GM18909 (cell line): ENCODE data around the gene NODAL.

ENCODE experiments used
- ATAC-seq: cut with Tn5 transposase; IDR thresholded peaks from one replicate; pipeline ENCODE4 v1.9.1; 2021; ENCODE audit warnings: mild to moderate bottlenecking; ENCODE audit not compliant: unreplicated experiment, poor library complexity

The NODAL gene

DNA sequence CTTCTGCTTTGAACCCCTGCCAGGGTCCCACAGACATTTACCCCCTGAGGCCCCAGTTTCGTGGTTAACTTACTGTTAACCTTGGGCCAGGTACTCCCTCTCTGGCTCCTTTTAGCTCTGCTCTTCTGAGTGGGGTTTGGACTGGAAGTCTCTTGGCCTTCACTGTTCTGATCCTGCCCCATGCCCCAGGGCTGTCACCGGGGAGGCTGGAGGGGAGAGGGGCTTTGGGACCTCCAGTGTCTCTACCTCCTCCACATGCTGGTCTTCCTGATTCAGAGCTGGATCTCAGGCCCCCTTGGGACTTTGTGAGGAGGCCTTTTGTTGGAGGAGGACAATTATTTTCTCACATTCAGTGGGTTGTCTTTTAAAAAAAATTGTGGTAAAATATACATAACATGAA, 24.4 kb upstream of the NODAL start:
- no peak for ATAC-seq

DNA sequence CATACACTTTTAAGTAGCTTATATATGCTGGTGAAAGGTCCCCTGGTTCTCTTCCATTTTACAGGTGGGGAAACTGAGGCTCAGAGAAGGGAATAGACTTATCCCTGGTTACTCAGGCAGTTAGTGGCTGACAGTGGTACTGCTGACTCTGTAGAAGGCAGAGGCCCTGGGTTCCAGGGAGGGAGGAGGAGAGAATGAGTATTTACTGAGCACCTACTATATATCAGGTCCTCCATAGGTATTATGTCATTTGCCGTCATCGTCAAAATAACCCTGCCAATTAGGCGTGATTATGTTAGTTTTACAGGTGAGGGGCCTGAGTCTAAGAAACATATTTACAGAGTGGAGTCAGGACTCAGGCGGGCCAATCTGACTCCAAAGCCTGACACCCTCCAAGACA, 23.8 kb upstream of the NODAL start:
- ATAC-seq: no peak

DNA sequence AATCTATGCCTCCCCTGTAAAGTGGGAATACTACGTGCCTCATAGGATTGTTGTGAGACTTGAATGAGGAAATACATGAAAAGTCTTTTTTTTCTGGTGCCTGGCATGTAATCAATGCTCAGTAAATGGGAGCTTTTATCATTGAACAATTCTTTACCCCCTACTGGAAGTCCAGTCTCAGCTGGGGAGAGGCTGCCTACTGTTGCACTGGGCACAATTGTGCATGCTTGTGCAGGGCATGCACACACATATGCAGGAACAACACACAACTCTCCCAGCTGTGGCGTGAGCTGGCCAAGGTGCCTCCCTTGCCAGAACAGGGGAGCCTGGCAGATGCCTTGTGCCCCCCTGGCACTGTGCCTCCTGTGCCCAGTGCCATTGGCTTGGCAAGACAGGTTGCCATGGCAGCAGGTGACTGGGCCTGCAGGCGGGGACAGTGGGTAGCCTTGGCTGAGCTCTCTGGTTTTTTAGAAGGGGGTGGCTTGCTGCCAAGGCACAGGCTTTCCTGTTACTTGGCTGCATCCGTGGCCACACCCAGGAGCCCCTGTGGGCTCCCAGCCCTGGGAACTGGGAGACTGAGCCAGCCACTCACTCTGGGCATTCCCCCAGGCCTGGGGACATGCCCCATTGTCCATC, 21.0 kb upstream of the NODAL start:
- no peak for ATAC-seq

DNA sequence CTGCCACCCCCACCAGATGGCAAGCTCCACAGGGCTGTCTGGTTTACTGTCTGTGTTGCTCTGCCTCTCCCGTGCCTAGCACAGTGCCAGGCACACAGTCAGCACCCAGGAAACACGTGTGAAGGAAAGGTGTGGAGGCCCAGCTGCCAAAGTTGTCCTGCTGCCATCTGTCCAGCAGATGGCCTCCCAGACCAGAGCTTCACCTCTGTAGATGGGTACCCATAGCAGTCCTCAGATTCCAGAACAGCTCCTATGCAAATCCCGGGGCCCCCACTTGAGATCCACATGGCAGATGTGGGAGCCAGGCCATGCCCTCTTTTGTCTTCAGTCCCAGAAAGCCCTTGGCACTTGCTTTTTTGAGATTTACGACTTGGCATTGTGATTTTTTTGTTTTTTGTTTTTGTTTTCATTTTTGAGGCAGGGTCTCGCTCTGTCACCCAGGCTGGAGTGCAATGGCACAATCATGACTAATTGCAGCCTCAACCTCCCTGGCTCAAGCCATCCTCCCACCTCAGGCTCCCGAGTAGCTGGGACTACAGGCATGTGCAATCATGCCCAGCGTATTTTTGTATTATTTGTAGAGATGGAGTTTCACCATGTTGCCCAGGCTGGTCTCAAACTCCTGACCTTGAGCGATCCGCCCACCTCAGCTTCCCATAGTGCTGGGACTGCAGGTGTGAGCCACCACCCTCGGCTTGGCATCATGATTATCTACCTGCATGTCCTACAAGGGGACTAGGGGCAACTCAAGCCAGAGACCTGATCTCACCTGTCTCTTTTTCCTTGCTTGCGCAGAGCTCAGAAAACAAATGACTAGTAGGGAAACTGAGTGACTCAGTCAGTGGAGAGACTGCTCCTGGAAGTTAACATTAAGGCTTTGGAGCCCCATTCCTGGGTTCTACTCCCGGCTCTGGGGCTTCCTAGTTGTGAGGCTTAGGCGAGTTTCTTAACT, 20.2 kb upstream of the NODAL start:
- no peak for ATAC-seq

DNA sequence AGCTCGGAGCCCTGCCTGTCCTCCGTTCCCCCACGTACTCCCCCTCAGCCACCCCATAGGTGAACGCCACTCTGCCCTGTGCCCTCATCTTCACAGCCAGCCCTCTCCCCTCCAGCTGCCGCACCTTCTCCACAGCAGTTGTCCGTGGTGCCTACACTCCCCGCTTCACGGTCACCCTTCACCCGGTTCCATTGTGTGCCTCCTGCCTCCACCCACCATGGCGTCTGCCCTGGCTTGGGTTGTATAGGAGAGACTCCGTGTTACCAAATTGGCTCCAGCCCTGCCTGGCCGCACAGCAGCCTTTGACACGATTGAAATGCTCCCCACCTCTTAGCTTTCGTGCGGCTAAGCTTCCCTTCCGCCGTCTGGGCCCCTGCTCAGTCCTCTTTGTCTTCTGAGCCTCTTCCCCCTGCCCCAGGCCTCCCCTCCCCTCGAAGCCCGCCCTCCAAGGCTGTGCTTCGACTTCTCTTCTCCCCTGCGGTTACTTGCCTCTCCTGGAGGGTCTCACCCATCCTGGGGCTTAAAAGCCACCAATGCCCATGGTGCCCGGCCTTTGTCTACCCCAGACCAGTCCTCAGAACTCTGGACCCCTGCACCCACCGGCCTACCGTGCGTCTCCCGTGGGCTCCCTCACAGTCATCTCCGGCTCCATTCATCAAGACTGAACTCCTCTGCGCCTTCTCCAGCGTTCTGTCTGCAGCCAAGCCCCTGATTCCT, 18.5 kb upstream of the NODAL start:
- no peak for ATAC-seq

DNA sequence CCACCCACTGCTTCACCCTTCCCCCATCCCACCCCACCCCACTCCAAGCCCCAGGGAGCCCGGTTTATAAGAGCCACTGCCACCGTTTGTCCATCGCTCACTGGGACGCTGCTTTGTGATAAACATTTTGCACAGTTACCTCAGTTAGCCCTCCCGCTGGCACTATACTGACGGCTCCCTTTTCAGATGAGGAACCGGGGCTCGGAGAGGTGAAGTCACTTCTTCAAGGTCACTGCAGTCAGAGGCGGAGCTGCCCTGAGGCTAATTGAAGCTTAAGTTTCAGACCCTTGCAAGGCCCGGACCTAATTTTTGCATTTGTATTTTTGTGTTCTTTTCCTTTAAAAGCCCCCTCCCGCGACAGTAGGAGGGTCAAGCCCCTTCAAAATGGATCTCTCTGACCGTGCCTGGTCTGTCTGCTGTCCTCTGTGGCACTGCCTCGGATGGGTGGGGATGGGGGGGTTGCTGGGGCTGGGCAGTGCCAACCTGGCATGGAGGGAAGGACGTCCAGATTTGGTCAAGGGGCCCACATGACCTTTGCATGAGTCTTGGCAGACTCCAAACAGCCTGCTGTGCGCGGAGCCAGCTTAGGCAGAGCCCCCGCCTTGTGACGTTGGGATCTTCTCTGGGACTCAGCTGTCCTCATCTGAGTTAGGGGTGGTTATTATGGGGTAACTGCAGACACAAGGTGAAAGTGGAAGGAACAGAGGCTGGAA, 17.7 kb upstream of the NODAL start:
- no peak for ATAC-seq

DNA sequence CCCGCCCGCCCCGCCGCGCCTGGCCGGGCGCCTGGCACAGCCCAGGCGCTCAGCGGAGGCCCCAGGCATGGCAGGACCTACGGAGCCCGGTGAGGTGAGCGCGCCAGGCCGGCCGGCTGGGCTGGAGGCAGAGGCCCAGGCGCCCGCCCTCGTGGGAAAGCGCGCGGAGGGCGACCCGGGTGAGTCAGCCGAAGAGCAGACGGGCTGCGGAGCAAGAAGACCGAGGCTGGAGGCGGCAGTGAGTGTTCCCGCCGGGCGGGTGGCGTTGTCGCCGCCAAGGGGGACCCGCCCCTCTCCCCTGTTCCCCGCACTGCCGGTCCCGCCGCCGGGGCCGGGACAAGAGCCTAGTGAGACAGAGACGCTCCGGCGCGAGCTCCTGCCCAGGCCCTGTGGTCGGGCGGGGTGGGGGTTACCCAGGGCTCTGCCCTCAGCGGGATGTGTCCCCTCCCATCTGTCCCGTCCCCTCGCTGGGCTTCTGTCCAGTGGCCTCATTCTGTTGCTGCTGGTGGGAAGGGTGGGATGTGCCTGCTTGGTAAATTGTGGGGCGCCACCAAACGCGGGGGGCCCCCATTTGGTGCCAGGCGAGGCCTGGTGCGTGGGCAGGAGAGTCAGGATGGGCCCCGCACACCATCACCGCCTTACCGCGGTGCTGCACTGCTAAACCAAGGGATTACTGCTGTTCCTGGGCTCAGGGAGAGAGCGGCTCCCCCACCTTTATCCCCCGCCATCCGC, 17.0 kb upstream of the NODAL start:
- ATAC-seq: no peak

DNA sequence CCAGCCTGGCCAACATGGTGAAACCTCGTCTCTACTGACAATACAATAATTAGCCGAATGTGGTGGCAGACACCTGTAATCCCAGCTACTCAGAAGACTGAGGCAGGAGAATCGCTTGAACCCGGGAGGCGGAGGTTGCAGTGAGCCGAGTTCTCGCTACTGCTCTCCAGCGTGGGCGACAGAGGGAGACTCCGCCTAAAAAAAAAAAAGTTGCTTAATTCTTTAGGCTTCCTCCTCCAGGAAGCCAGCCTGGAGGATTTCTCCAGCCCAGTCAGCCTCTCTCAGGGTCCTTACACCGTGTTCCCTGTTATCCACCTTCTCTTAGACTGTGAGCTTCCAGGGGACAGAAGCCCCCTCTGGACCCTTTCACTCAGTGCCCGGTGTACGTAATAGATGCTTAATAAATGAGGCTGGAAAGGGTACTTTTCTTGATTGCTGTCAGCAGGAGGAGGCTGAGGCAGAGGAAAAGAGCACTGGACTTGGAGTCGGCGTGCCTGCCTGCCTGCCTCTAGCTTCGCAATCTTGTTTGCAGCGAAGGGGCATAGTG, 16.4 kb upstream of the NODAL start:
- no peak for ATAC-seq

DNA sequence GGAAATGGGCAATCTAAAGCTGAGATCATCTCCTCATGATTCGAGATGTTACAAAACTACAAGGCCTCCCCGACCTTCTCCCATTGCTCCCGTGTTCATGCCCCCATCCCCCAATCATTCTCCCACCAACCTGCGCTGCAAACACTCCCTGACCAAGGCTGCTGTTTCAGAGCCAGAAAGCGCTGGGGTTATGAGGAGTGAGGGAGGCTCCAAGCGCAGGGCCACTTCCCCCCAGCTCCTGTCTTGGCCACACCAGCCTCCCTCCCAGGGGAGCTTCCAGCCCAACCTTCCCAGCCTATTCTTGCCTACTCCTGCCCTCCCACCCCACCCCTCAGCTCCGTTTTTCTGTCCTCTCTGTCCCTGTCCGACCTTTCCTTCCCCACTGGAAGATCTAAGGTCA, 14.7 kb upstream of the NODAL start:
- ATAC-seq: no peak

DNA sequence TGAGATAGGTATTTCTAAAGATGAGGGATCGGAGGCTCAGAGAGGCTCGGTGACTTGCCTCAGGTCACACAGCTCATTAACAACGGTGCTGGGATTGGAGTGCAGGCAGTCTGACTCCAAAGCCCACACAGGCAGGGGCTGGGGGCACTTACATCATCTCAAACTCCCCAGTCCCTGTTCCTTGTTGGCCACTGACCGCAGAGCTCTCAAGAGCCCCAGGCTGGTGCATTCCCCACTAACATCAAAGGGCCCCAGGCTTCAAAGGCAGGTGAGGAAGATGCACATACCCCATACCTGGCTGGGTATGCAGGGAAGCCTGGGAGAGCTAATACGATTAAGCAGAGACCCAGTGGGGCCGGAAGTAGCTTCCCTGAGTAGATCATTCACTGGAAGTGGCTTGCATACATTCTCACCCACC, 13.7 kb upstream of the NODAL start:
- no peak for ATAC-seq

DNA sequence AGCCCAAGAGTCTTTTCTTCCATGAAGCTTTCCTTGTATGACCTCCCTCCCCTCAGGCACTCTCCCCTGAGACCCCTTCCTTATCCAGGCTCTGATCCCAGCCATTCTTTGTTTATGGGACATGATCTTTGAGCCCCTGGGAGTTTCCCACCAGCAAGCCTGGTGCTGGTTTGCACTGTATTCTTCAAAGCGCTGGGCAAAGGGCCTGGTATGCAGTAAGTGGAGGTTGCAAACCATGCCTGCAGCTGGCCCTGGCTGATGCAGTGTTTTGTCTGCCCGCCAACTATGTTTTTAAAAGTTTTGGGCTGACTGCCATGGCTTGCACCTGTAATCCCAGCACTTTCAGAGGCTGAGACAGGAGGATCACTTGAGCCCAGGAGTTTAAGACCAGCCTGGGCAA, 6.8 kb upstream of the NODAL start:
- no peak for ATAC-seq

DNA sequence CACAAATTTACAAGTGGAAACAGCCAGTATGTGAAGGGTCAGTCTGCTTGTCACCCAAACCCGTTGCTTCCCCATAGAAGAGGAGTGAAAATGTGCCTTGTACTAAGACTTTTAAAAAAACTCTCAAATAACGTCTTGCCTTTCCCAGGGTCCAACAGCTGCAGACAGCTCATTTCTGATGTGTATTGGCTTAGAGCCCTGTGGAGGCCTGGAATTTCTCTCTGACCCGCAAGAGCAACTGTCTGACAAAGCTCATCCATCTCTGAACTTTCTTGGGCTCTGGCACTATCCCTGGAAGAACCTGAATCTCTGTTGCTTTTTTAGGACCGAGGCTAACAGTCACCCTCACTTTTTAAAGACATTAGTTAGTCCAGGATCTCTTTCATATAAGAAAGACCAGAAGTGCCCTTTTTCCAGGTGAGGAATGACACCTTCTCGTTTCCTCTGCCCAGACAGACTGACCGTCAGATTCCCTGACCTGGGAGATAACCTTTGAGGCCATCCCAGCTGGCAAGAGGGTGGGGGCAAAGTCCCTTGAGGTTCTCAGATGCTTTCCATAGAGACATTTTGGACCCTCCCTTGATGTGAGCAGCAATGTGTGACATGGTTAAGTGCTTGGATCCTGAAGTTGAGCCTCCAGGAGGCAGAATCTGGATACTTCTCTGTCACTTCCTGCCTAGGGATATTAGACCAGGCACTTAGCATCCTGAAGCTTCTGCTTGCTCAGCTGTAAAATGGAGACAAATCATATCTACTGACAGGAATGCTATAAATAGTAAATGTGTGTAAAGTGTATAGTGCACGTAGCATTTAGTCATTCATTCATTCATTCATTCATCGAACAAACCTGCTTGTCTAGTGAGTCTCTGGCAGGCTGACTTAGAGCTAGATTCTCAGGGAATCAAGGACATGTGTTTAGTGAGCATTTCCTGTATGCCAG, 4.5 kb upstream of the NODAL start:
- no peak for ATAC-seq

DNA sequence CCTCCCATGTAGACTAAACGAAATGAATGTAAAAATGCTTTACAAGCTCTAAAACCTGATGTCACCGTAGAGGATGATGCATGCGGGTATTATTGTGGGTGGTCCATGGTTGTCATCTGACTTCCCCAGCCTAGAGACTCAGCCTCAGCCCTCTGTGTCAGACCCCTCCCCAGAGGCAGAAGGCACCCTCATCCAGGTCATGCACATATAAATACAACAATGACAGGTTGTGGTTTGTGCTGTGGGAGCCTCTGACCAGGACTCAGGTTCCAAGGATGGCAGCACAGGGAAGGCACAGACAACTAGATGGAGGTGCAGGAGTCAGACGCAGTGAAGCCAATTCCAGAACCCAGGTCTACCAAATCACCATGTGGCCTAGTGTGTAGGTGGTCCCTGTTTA, 3.3 kb upstream of the NODAL start:
- no peak for ATAC-seq

DNA sequence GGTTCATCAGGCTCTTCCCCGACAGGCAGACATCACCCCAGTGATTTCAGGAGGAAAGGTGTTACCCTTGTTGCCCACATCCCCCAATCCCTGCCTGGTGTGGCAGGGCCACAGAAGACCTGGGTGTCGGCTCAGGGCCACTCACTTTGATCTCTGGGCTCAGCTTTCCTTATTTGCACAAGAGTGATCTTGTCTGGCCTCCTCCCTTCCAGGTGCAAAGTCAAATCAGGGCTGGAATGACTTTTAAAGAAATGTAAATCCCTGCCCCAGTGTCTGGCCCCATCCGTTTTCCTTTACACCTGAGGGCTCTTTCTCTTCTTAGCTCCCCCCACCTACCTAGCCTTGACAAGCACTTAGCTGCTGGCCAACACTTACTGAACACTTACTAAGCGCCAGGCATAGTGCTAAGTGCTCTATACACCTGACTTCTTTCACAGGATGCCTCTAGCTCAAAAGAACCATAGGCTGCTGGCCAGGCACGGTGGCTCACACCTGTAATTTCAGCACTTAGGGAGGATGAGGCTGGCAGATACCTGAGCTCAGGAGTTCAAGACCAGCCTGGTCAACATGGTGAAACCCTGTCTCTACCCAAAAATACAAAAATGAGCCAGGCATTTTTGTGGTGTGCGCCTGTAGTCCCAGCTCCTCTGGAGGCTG, 979 bp upstream of the NODAL start:
- no peak for ATAC-seq

DNA sequence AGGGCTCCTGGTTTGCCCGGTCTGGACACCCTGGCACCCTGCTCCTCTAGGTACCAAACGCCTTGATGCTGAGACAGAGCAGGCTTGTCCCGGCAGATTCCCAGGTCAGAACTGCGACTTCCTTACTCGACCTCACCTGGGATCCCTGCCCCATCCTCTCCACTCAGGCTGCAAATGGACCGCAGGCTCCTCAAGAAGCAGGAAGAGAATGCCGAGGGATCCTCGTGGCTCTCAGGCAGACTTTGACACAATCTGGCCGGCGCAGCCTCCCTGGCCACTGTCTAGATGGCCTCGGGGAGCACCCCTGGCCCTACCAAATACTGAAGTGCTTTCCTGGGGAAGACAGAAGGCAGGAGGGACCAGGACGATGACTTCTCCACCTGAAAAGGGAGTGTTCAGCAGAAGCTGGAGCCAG, 421 bp upstream of the NODAL start:
- no peak for ATAC-seq

DNA sequence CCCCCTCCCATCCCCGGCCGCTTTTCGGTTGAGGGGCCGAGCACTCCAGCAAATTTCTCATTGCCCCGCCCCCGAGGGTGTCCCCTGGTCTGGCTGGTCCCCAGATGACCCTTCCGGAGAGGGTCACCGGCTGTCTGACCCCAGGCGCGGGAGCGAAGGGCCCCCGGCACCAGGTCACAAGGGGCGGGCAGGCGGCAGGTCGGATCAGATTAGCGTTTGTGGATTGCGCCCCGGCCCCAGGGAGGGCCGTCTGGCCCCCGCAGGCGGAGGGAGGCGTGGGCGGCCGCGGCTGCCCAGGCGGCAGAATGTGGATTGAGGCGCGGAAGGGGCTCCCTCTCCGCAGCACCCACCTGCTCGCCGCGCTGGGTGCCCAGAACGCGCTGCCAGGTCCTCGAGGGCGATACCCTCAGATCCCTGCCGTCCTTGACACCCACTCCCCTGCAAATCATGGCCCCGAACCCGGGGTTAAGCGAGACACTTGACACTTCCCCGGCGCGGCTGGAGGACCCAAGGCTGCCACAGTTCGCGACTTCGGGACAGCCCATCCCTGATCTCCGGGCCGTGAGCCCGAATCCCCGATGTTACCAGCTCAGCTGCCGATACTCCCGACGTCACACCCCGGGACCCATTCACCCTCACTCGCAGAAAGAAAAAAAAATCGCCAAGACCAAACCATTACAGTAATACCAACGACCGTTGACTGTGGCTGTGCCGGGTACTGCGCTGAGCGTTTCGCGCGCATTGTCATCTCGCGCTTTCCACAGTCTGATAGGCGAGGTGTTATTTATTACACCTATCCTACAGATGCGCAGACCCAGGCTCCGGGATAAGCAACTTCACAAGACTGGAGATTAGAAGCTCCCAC, 953 bp downstream of the NODAL start:
- ATAC-seq: no peak

DNA sequence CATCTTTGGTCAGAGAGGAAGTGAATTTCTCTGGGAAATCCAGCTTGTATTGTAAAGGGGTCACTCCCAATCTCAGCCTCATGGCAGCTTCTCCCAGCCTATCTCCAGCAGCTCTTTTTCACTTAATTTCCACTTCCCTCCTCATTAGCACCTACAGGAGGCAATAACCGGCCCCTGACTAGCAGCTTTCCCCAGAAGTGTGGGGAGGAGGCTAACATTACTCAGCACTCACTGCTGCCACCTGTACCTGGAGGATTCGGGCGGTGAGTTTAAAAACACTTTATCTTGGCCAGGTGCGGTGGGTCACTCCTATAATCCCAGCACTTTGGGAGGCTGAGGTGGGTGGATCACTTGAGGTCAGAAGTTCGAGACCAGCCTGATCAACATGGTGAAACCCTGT, 3.8 kb downstream of the NODAL start:
- ATAC-seq: no peak
